Small intestine (tissue), 7 donors: ENCODE data around the gene LMBRD1. TPM values are rescaled to one million over a fixed set of nuclear protein-coding genes. Genes with fewer than 3 reads are reported as not detected.

Experiments
- DNase-seq, 2 donors: peaks; one replicate each; pipeline versions ENCODE4 v3.0.0 to v3.0.0-alpha.2; 2013
- FAIRE-seq: peaks from 2 replicates; lab custom pipeline; 2012; peaks lifted over from hg19 to GRCh38; lab: Jason Lieb, UNC
- H3K27ac ChIP-seq, 3 donors: one replicate each; pipeline ENCODE4 v1.5.1; 2013; ENCODE audit warnings: low read length in 2 of 3, mild to moderate bottlenecking in 2 of 3, control low read depth in 1 of 3, inconsistent platforms in 1 of 3, low read depth in 1 of 3, moderate library complexity in 1 of 3
- H3K27me3 ChIP-seq, 3 donors: one replicate each; pipeline ENCODE4 v1.6.1; 2013; ENCODE audit warnings: low read length in 3 of 3, inconsistent platforms in 1 of 3; ENCODE audit not compliant: control insufficient read depth in 3 of 3, insufficient read depth in 3 of 3
- H3K36me3 ChIP-seq, 3 donors: one replicate each; pipeline ENCODE4 v1.6.1; 2013; ENCODE audit warnings: low read length in 3 of 3, inconsistent platforms in 1 of 3, low read depth in 1 of 3, mild to moderate bottlenecking in 1 of 3, moderate library complexity in 1 of 3; ENCODE audit not compliant: control insufficient read depth in 3 of 3, insufficient read depth in 2 of 3
- H3K4me1 ChIP-seq, 3 donors: one replicate each; pipeline ENCODE4 v1.6.1; 2013; ENCODE audit warnings: low read length in 2 of 3, inconsistent platforms in 1 of 3, low read depth in 1 of 3, mild to moderate bottlenecking in 1 of 3, moderate library complexity in 1 of 3; ENCODE audit not compliant: control insufficient read depth in 3 of 3, insufficient read depth in 2 of 3
- H3K4me3 ChIP-seq, 3 donors: one replicate each; pipeline ENCODE4 v1.5.1; 2013; ENCODE audit warnings: low read length in 3 of 3, control low read depth in 1 of 3, inconsistent platforms in 1 of 3, low read depth in 1 of 3, mild to moderate bottlenecking in 1 of 3, moderate library complexity in 1 of 3
- H3K9me3 ChIP-seq, 2 donors: one replicate each; pipeline ENCODE4 v1.6.1; 2013; ENCODE audit warnings: low read depth in 1 of 2, low read length in 1 of 2; ENCODE audit not compliant: control insufficient read depth in 2 of 2, insufficient read depth in 1 of 2
- WGBS, 3 donors: extraction: QIAGEN DNeasy Blood & Tissue Kit; methylation state at CpG; one replicate each; pipeline ENCODE4 v1.1.7; 2013; 5-methylcytosine and 5-hydroxymethylcytosine counted together
- polyA plus RNA-seq, 4 donors: library from polyadenylated mRNA; stranded (reverse) in 3 of 4; unstranded in 1 of 4; fragments of 200-250 nt in 3 of 4; fragments of 120-200 nt in 1 of 4; gene quantifications; one replicate each; pipeline versions ENCODE4 v1.2.1 to v1.2.3, GENCODE V29; 2013
- donor health status: healthy with polysubstance abuse.
- donor health status: control.
- donor health status: control.
- donor health status: Bipolar disorder and iron deficiency.
- donor health status: healthy.

The LMBRD1 gene
- polyA plus RNA-seq, 4 donors, result 23.5 to 108 (median 36.0) TPM

DNA sequence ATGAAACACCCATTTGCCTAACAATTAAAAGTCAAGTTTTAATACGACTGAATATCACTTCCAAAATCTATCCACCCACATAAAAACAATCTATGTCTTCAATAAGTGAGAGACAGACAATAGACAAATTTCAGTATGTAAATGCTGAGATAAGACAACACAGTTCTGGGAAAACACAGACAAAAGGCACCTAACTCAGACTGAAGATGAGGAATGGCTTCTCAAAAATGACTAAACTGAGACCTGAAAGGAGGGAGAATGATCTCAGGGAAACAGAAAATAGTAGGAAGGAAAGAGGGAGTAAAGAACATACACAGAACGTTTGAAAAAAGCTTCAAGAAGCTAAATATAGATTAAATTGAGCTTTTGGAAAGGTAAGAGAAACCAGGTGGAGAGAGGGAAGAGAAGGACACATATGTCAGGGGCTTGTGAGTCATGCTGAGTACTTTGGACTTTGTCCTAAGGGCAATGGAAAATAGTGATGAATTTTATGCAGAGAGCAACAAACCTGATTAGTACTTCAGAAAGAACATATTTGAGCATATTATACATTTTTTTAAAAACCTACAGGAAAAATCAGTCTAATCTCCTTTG, 16.1 kb downstream of the LMBRD1 start:
- peaks cover 0 to 14% (median 3%) of the 10 kb centered on the region in 3 donors for H3K36me3 ChIP-seq
- H3K4me1 ChIP-seq, result peaks cover 5 to 20% (median 6%) of the 10 kb centered on the region in 3 donors
- H3K27ac ChIP-seq, result peak overlapping the region in 2 of 3 donors; percentile 68 to 92
- FAIRE-seq (no peak), DNase-seq (peak; percentile 90 to 94)
- no peaks in the 10 kb centered on the region for H3K9me3 ChIP-seq
- H3K4me3 ChIP-seq, result no peak overlapping the region
- 26 to 44% (median 34%) methylated on average over 2 of the region's 2 CpGs for WGBS, 3 donors
- H3K27me3 ChIP-seq, result no peaks in the 10 kb centered on the region

DNA sequence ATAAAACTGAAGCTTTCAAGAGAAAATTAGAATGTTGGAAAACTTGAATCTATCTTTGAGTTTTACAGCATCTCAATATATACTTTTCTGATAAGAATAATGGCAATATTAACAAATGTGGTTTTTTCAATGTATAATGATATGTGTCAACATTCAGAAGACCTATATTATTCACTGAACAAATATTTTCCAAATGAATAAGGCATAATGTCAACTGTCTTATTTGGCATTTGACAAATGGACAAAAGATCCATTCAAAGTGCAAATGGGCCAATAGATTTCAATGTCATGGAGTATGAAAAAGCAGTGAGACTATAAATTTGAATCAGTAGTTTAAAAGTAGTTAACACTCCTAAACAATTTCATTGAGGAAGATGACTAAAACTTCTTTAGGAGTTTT, 20.9 kb downstream of the LMBRD1 start:
- Histone ChIP-seq H3K4me3 (no peak overlapping the region), H3K27me3 (no peaks in the 10 kb centered on the region), H3K9me3 (no peaks in the 10 kb centered on the region), H3K4me1 (peaks cover 0 to 6% (median 0%) of the 10 kb centered on the region in 3 donors), H3K36me3 (peaks cover 0 to 11% (median 3%) of the 10 kb centered on the region in 3 donors), H3K27ac (no peak overlapping the region)
- DNase-seq (no peak), FAIRE-seq (no peak)

DNA sequence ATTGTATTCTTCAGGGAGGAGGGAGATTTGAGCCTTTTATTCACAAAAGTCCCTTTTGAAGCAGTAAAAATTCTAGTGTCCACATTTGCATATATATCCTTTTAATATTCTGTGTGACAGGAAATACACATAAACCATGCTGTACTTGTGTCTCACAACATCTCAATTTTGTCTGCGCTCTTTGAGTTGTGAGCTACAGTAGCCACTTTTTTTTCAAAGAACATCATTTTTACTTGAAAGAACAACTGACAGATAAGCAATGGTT, 21.3 kb downstream of the LMBRD1 start:
- H3K36me3 ChIP-seq, result peaks cover 0 to 11% (median 3%) of the 10 kb centered on the region in 3 donors
- peaks cover 0 to 6% (median 0%) of the 10 kb centered on the region in 3 donors for H3K4me1 ChIP-seq
- FAIRE-seq (no peak), DNase-seq (no peak)
- no peak overlapping the region for H3K4me3 ChIP-seq
- no peaks in the 10 kb centered on the region for H3K27me3 ChIP-seq
- no peaks in the 10 kb centered on the region for H3K9me3 ChIP-seq
- WGBS, 3 donors, result 89 to 97% (median 95%) methylated on average over 1 of the region's 1 CpG
- H3K27ac ChIP-seq, result no peak overlapping the region

DNA sequence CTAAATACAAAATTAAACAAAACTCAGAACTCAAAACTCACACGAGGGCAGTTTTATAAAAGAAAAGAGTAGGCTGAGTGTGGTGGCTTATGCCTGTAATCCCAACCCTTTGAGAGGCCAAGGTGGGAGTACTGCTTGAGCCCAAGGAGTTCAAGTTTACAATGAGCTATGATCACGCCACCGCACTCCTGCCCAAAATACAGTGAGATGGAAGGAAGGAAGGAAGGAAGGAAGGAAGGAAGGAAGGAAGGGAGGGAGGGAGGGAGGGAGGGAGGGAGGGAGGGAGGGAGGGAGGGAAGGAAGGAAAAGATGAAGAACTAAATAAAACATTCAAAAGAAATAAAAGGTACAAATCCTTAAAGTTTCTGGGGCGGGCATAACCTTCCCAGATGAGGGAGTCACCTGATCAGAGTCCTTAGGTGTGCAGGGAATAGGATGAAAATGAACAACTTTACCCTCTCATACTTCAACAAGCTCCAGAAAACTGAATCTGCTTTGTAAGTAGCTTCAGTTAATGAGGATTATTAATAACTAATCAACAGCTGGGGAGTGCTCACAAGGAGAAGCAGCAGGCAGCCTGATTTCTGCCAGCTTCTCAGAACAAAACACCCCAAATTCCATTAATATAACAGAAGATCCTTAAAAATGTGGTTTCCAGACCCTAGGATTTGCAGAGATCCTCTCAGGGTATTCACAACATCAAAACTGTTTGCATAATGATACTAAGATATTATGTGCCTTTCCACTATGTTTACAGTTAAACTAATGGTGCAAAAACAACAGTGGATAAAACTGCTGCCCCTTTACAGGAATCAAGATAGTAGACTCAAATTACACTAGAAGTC, 21.8 kb downstream of the LMBRD1 start:
- Histone ChIP-seq H3K9me3 (peaks cover 0 to 2% of the 10 kb centered on the region in 2 donors), H3K27me3 (no peaks in the 10 kb centered on the region), H3K4me1 (peaks cover 0 to 3% (median 0%) of the 10 kb centered on the region in 3 donors), H3K4me3 (no peak overlapping the region), H3K36me3 (peaks cover 0 to 12% (median 1%) of the 10 kb centered on the region in 3 donors), H3K27ac (no peak overlapping the region)
- WGBS, 3 donors, result 86 to 95% (median 92%) methylated on average over 4 of the region's 4 CpGs
- FAIRE-seq (no peak), DNase-seq (no peak)

DNA sequence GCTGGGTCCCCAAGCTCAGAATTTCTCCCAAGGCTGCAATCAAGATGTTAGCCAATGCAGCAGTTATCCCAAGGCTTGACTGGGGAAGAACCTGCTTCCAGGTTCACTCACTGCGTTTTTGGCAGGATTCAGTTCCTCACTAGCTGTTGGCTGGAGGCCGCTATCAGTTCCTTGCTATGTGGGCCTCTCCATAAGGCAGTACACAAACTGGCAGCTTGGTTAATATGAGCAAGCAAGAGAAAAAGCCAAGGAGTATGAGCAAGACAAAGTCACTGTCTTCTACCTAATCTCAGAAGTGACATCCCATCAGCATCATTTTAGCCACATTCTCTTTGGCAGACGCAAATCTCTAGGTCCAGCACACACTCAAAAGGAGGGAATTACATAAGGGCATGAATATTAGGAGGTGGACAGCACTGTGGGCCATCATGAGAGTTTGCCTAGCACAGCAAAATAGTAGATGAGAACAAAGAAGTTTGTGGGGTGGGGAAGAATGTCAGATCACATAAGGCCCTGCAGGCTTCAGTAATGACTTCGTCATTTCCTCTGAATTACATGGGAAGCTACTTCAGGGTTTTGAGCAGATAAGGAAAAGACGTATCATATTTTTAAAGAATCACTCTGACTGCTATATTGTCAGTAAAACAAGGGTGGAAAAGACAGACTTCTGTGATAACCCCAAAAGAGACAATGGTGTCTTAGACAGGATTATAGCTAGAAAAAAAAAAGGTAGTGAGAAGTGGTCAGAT, 25.5 kb downstream of the LMBRD1 start:
- no peak for FAIRE-seq
- WGBS, 3 donors, result 80 to 97% (median 95%) methylated on average over 5 of the region's 5 CpGs
- H3K9me3 ChIP-seq, result peaks cover 0 to 5% of the 10 kb centered on the region in 2 donors

DNA sequence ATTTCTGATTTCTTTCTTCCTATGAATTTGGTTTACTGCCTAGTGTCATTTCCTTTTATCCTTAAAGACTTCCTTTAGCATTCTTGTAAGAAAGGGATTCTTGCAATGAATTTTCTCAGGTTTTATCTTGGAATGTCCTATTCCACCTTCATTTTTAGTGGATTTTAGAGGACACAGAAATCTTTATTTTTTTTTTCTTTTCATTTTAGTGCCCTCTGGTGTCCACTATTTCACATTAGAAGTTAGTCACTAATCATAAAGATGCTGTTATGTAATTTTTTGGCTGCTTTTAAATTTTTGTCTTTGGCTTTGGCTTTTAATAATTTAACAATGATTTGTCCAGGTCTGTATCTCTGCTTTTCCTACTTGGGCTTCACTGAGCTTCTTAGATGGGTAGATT, 28.1 kb downstream of the LMBRD1 start:
- Histone ChIP-seq H3K9me3 (peaks cover 0 to 5% of the 10 kb centered on the region in 2 donors), H3K36me3 (peaks cover 0 to 5% (median 0%) of the 10 kb centered on the region in 3 donors), H3K4me3 (no peak overlapping the region), H3K27ac (no peak overlapping the region), H3K4me1 (peaks cover 0 to 5% (median 0%) of the 10 kb centered on the region in 3 donors), H3K27me3 (no peaks in the 10 kb centered on the region)
- FAIRE-seq (no peak), DNase-seq (no peak)

More for the DNA sequence above, 25.5 kb downstream of the LMBRD1 start:
- Histone ChIP-seq H3K27ac (no peak overlapping the region), H3K4me1 (no peaks in the 10 kb centered on the region), H3K27me3 (no peaks in the 10 kb centered on the region), H3K4me3 (no peak overlapping the region), H3K36me3 (peaks cover 0 to 5% (median 0%) of the 10 kb centered on the region in 3 donors)
- no peak for DNase-seq

DNA sequence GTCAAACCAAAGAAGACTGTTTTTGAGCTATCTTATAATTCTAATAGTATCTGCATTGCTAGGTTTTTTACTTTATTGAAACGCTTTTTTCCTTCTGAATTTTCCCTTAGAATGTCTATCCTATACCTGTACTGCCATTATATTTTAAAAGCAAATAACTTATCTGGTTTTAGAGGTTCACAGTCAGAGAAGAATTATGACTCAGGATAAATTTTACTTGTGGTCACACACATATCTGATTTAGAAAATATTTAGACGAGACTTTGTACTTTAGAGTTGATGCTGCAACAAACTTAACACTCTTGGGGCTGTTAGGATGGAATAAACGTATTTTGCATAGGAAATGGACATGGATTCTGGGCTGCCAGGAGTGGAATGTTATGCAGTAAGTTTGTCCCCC, 33.0 kb downstream of the LMBRD1 start:
- H3K27me3 ChIP-seq, result no peaks in the 10 kb centered on the region
- H3K27ac ChIP-seq, result peak overlapping the region in 1 of 3 donors; percentile 29
- FAIRE-seq (no peak), DNase-seq (peak in 1 of 2 donors; percentile 45)
- 77 to 88% (median 85%) methylated on average over 3 of the region's 3 CpGs for WGBS, 3 donors
- no peaks in the 10 kb centered on the region for H3K9me3 ChIP-seq
- H3K36me3 ChIP-seq, result no peaks in the 10 kb centered on the region
- H3K4me1 ChIP-seq, result peaks cover 0 to 5% (median 0%) of the 10 kb centered on the region in 3 donors
- H3K4me3 ChIP-seq, result no peak overlapping the region

DNA sequence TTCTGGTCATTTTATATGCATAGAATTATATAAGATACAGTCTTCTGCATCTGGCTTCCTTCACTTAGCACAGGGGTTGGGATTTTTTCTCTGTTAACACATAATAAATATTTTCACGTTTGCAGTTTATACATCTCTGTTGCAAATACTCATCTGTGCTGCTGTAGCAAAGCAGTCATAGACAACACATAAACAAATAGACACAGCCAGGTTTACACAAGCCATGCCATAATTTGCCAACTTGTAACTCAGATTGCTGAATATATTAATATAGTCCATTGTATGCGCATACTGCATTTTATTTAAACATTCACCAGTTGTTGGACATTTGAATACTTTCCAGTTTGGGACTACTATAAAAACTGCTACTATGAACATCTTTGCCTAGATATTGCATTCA, 35.0 kb downstream of the LMBRD1 start:
- Histone ChIP-seq H3K4me1 (peaks cover 0 to 5% (median 0%) of the 10 kb centered on the region in 3 donors), H3K4me3 (no peak overlapping the region), H3K27me3 (no peaks in the 10 kb centered on the region), H3K27ac (no peak overlapping the region), H3K9me3 (no peaks in the 10 kb centered on the region), H3K36me3 (no peaks in the 10 kb centered on the region)
- DNase-seq (no peak), FAIRE-seq (no peak)
- 77 to 86% (median 84%) methylated on average over 2 of the region's 2 CpGs for WGBS, 3 donors
